Measurements from ENCODE around the gene RASSF3.
"Not testable (repeated sequence)": the region's sequence is repeated elsewhere in the genome, so short reads cannot be mapped to it uniquely, and the experiment has no call there.

Gene RASSF3

GRCh38 chr12:64595863-64596793 lies 14.2 kb upstream of the RASSF3 start:
- no peak for DNase-seq (ENCODE audit: low read depth in 2 of 2)

- DNase-seq (ENCODE audit: low read depth in 2 of 2), result no peak
These were observed 11.5 kb upstream of the RASSF3 start for GRCh38 chr12:64598831-64599230.

- DNase-seq (ENCODE audit: low read depth in 2 of 2), result no peak
These were observed 10.1 kb upstream of the RASSF3 start for GRCh38 chr12:64600164-64600561.

GRCh38 chr12:64603183-64603841 lies 7.0 kb upstream of the RASSF3 start:
- no peak for DNase-seq (ENCODE audit: low read depth in 2 of 2)

- DNase-seq (ENCODE audit: low read depth in 2 of 2), result peak in 1 of 2 experiments; percentile 17
These were observed 1.3 kb upstream of the RASSF3 start for GRCh38 chr12:64608901-64609535.

GRCh38 chr12:64609536-64610078 lies 688 bp upstream of the RASSF3 start:
- DNase-seq (ENCODE audit: low read depth in 2 of 2), result no peak

- peak; percentile 46 to 57 for DNase-seq (ENCODE audit: low read depth in 2 of 2)
These were observed 505 bp downstream of the RASSF3 start for GRCh38 chr12:64610660-64611340.

GRCh38 chr12:64611341-64612284 lies 1.3 kb downstream of the RASSF3 start:
- no peak for DNase-seq (ENCODE audit: low read depth in 2 of 2)

GRCh38 chr12:64612843-64613242 lies 2.5 kb downstream of the RASSF3 start:
- DNase-seq (ENCODE audit: low read depth in 2 of 2), result no peak

- not testable (repeated sequence) for DNase-seq (ENCODE audit: low read depth in 2 of 2)
These were observed 3.6 kb downstream of the RASSF3 start for GRCh38 chr12:64613775-64614398.

- no peak for DNase-seq (ENCODE audit: low read depth in 2 of 2)
These were observed 5.9 kb downstream of the RASSF3 start for GRCh38 chr12:64616201-64616600.

- DNase-seq (ENCODE audit: low read depth in 2 of 2), result no peak
These were observed 8.8 kb downstream of the RASSF3 start for GRCh38 chr12:64618953-64619590.

GRCh38 chr12:64621257-64621942 lies 11.1 kb downstream of the RASSF3 start:
- DNase-seq (ENCODE audit: low read depth in 2 of 2), result no peak

GRCh38 chr12:64624035-64624434 lies 13.7 kb downstream of the RASSF3 start:
- DNase-seq (ENCODE audit: low read depth in 2 of 2), result no peak

GRCh38 chr12:64625243-64626077 lies 15.2 kb downstream of the RASSF3 start:
- peak in 1 of 2 experiments; percentile 9 for DNase-seq (ENCODE audit: low read depth in 2 of 2)

- DNase-seq (ENCODE audit: low read depth in 2 of 2), result not testable (repeated sequence)
These were observed 16.3 kb downstream of the RASSF3 start for GRCh38 chr12:64626588-64626987.

- no peak for DNase-seq (ENCODE audit: low read depth in 2 of 2)
These were observed 17.5 kb downstream of the RASSF3 start for GRCh38 chr12:64627771-64628170.

- no peak for DNase-seq (ENCODE audit: low read depth in 2 of 2)
These were observed 20.9 kb downstream of the RASSF3 start for GRCh38 chr12:64631197-64631596.
